PC-3 (cell line): ENCODE data around the gene LIPG. TPM values are rescaled to one million over a fixed set of nuclear protein-coding genes. Genes with fewer than 3 reads are reported as not detected.

ENCODE experiments used
- ATAC-seq: fragments of 200-7000 bp; cut with Tn5 transposase; 2 replicates; pipeline ENCODE4 v1.9.1; 2020; ENCODE audit warnings: mild to moderate bottlenecking, moderate library complexity
- BruUV-seq: library from RNA; stranded (reverse); fragments of 400-500 nt; replicated peaks from 2 replicates; lab custom pipeline; 2021; lab: Mats Ljungman, UMichigan
- CTCF ChIA-PET: fragments of 300-600 bp; sonication (Branson Sonifier 250); formaldehyde crosslinking; loops from one replicate; lab custom pipeline; 2022; ENCODE audit warnings: antibody characterized with exemption; lab: Charles Lee
- POLR2A ChIA-PET: fragments of 300-600 bp; sonication (Branson Sonifier 250); formaldehyde crosslinking; loops from one replicate; lab custom pipeline; 2022; ENCODE audit warnings: antibody characterized with exemption; ENCODE audit not compliant: unreplicated experiment; lab: Charles Lee
- DNase-seq: peaks from one replicate; pipeline ENCODE4 v3.0.0-alpha.2; 2015
- H2AFZ ChIP-seq: fragments of 300-600 bp; sonication (generic); 2 replicates; pipeline ENCODE4 v1.6.0; 2016; ENCODE audit warnings: antibody characterized with exemption, low read length
- H3F3A ChIP-seq: fragments of 300-600 bp; sonication (generic); one replicate; pipeline ENCODE4 v1.6.0; 2017; ENCODE audit warnings: antibody characterized with exemption, low read length, control low read depth, mild to moderate bottlenecking; ENCODE audit not compliant: unreplicated experiment
- H3K27ac ChIP-seq: fragments of 300-600 bp; sonication (generic); 2 replicates; pipeline ENCODE4 v1.5.1; 2016; ENCODE audit warnings: mild to moderate bottlenecking, low read length
- H3K27me3 ChIP-seq: fragments of 300-600 bp; sonication (generic); 2 replicates; pipeline ENCODE4 v1.6.1; 2016; ENCODE audit warnings: low read length, mixed read lengths
- H3K36me3 ChIP-seq: fragments of 300-600 bp; sonication (generic); 2 replicates; pipeline ENCODE4 v1.6.1; 2016; ENCODE audit warnings: low read depth, mixed run types, low read length, mixed read lengths
- H3K4me1 ChIP-seq: fragments of 300-600 bp; sonication (generic); 2 replicates; pipeline ENCODE4 v1.5.1; 2016; ENCODE audit warnings: low read length; ENCODE audit not compliant: insufficient read depth
- H3K4me2 ChIP-seq: fragments of 300-600 bp; sonication (generic); 2 replicates; pipeline ENCODE4 v1.6.0; 2016; ENCODE audit warnings: low read length
- H3K4me3 ChIP-seq: fragments of 300-600 bp; sonication (generic); 2 replicates; pipeline ENCODE4 v1.5.1; 2016; ENCODE audit warnings: mild to moderate bottlenecking, low read length, mixed read lengths
- H3K79me2 ChIP-seq: fragments of 300-600 bp; sonication (generic); 2 replicates; pipeline ENCODE4 v1.6.1; 2017; ENCODE audit warnings: low read length, mixed read lengths
- H3K9ac ChIP-seq: fragments of 300-600 bp; sonication (generic); 2 replicates; pipeline ENCODE4 v1.6.0; 2016; ENCODE audit warnings: mild to moderate bottlenecking, low read length
- H3K9me2 ChIP-seq: fragments of 300-600 bp; sonication (generic); replicated peaks from 2 replicates; pipeline ENCODE4 v1.6.1; 2016; ENCODE audit warnings: mixed run types, low read length, mixed read lengths
- H3K9me3 ChIP-seq: fragments of 300-600 bp; sonication (generic); 2 replicates; pipeline ENCODE4 v1.6.1; 2016; ENCODE audit warnings: low read length, mixed read lengths
- H4K20me1 ChIP-seq: fragments of 300-600 bp; sonication (generic); 2 replicates; pipeline ENCODE4 v1.6.1; 2016; ENCODE audit warnings: low read length, mixed read lengths
- EZH2 ChIP-seq: fragments of 300-600 bp; sonication (generic); IDR thresholded peaks from one replicate; pipeline ENCODE4 v1.6.1; 2017; ENCODE audit warnings: antibody characterized with exemption, mild to moderate bottlenecking, low read length; ENCODE audit not compliant: unreplicated experiment
- EZH2phosphoT487 ChIP-seq: fragments of 300-600 bp; sonication (generic); IDR thresholded peaks from 2 replicates; pipeline ENCODE4 v1.6.1; 2018; ENCODE audit warnings: mild to moderate bottlenecking, antibody characterized with exemption, low read length, borderline replicate concordance
- intact Hi-C: fragments of 100-400 bp; cut with micrococcal nuclease; formaldehyde crosslinking; loops from 2 replicates; pipeline ENCODE4 v1.9.0; 2023
- total RNA-seq: library from RNA; depleted of rRNA; stranded (reverse); fragments of >200 nt; gene quantifications from 2 replicates; pipeline ENCODE4 v1.2.3, GENCODE V29; 2014
- TF ChIP-seq, protein P1 (sequence below): fragments of 300-600 bp; sonication (generic); conservative IDR thresholded peaks from 2 replicates; pipeline ENCODE4 v1.5.1; 2017; ENCODE audit warnings: antibody characterized with exemption, low read depth, mild to moderate bottlenecking, low read length

Gene LIPG
- total RNA-seq, 1 experiment from 2014 or later = 14.8 TPM

GRCh38 chr18:49563130-49563540, 1.3 kb downstream of the LIPG start:
- TF ChIP-seq, protein P1, sequence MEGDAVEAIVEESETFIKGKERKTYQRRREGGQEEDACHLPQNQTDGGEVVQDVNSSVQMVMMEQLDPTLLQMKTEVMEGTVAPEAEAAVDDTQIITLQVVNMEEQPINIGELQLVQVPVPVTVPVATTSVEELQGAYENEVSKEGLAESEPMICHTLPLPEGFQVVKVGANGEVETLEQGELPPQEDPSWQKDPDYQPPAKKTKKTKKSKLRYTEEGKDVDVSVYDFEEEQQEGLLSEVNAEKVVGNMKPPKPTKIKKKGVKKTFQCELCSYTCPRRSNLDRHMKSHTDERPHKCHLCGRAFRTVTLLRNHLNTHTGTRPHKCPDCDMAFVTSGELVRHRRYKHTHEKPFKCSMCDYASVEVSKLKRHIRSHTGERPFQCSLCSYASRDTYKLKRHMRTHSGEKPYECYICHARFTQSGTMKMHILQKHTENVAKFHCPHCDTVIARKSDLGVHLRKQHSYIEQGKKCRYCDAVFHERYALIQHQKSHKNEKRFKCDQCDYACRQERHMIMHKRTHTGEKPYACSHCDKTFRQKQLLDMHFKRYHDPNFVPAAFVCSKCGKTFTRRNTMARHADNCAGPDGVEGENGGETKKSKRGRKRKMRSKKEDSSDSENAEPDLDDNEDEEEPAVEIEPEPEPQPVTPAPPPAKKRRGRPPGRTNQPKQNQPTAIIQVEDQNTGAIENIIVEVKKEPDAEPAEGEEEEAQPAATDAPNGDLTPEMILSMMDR = no peak
- TF ChIP-seq EZH2phosphoT487 = no peak
- TF ChIP-seq EZH2 = no peak

GRCh38 chr18:49563701-49564517, 2.1 kb downstream of the LIPG start:
- H3K4me3 ChIP-seq = peak overlapping the region; percentile 71
- POLR2A ChIA-PET = no interaction called here
- no peak for ATAC-seq
- intact Hi-C loops = loop anchor here (2.0 to 10.0 kb wide), 3 partner anchors 48 to 159 kb away; no protein-coding TSS in a partner anchor
- no peaks in the 10 kb centered on the region for H3K9me3 ChIP-seq
- H3K27ac ChIP-seq = peak overlapping the region; percentile 76
- no peaks in the 10 kb centered on the region for H3K27me3 ChIP-seq
- peaks cover 15% of the 10 kb centered on the region; the same call in 1 of the 2 replicates for H3K79me2 ChIP-seq
- no peaks in the 10 kb centered on the region for H4K20me1 ChIP-seq
- peaks cover 6% of the 10 kb centered on the region for H3K4me1 ChIP-seq
- H3K36me3 ChIP-seq = no peaks in the 10 kb centered on the region
- BruUV-seq = no TSS peak
- TF ChIP-seq EZH2phosphoT487 (no peak), EZH2 (no peak)
- TF ChIP-seq, protein P1 = no peak
- no peak overlapping the region for H3K9ac ChIP-seq
- H3K4me2 ChIP-seq = peak overlapping the region; percentile 90
- CTCF ChIA-PET = no interaction called here
- H2AFZ ChIP-seq = no peak overlapping the region
- no peaks in the 10 kb centered on the region for H3F3A ChIP-seq
- no peaks in the 10 kb centered on the region for H3K9me2 ChIP-seq
- DNase-seq = no peak

More at GRCh38 chr18:49563130-49563540, 1.3 kb downstream of the LIPG start:
- Histone ChIP-seq H3F3A (no peaks in the 10 kb centered on the region), H3K27ac (peak overlapping the region; percentile 76), H2AFZ (no peak overlapping the region), H3K9me2 (no peaks in the 10 kb centered on the region), H3K9me3 (no peaks in the 10 kb centered on the region), H3K4me2 (peak overlapping the region; percentile 90), H3K4me1 (peaks cover 6% of the 10 kb centered on the region), H4K20me1 (no peaks in the 10 kb centered on the region), H3K4me3 (peak overlapping the region; percentile 71), H3K9ac (peak overlapping the region; percentile 69), H3K36me3 (no peaks in the 10 kb centered on the region), H3K79me2 (peaks cover 15% of the 10 kb centered on the region; the same call in 1 of the 2 replicates), H3K27me3 (no peaks in the 10 kb centered on the region)
- DNase-seq (peak; percentile 70), ATAC-seq (peak; percentile 60)
- no TSS peak for BruUV-seq
- POLR2A ChIA-PET = no interaction called here
- CTCF ChIA-PET = no interaction called here
- intact Hi-C loops = loop anchor here (2.0 to 10.0 kb wide), 3 partner anchors 49 to 160 kb away; no protein-coding TSS in a partner anchor

- peaks cover 6% of the 10 kb centered on the region for H3K4me1 ChIP-seq
- no peaks in the 10 kb centered on the region for H3K36me3 ChIP-seq
- H3K9me2 ChIP-seq = no peaks in the 10 kb centered on the region
- intact Hi-C loops = loop anchor here (5.0 to 10.0 kb wide), 2 partner anchors 48 to 130 kb away; no protein-coding TSS in a partner anchor
- ATAC-seq = no peak
- ChIA-PET POLR2A (no interaction called here), CTCF (no interaction called here)
- no peaks in the 10 kb centered on the region for H3K27me3 ChIP-seq
- H2AFZ ChIP-seq = no peak overlapping the region
- H3K9me3 ChIP-seq = no peaks in the 10 kb centered on the region
- peaks cover 15% of the 10 kb centered on the region; the same call in 1 of the 2 replicates for H3K79me2 ChIP-seq
- peak overlapping the region; percentile 90 for H3K4me2 ChIP-seq
- H4K20me1 ChIP-seq = no peaks in the 10 kb centered on the region
- no peak overlapping the region for H3K9ac ChIP-seq
- H3K27ac ChIP-seq = no peak overlapping the region
- H3K4me3 ChIP-seq = peak overlapping the region; percentile 12; the same call in 1 of the 2 replicates
- TF ChIP-seq, protein P1 = no peak
- TF ChIP-seq EZH2 (no peak), EZH2phosphoT487 (no peak)
- BruUV-seq = no TSS peak
- no peaks in the 10 kb centered on the region for H3F3A ChIP-seq
- no peak for DNase-seq
These were observed 2.6 kb downstream of the LIPG start for GRCh38 chr18:49564518-49564834.
